RWPE2 (cell line): ENCODE results near the gene SDHA.
"Not testable (repeated sequence)": the region's sequence is repeated elsewhere in the genome, so short reads cannot be mapped to it uniquely, and the experiment has no call there.

Experiments used
- ATAC-seq: fragments of 200-7000 bp; cut with Tn5 transposase; 3 replicates; pipeline ENCODE4 v1.9.1; 2021; ENCODE audit warnings: low read depth
- DNase-seq: peaks from one replicate; pipeline ENCODE4 v3.0.0-alpha.2; 2020; ENCODE audit warnings: low spot score
- H3K27ac ChIP-seq: fragments of 450-650 bp; 2 replicates; pipeline ENCODE4 v1.5.1; 2017; ENCODE audit warnings: mild to moderate bottlenecking; ENCODE audit not compliant: poor library complexity, severe bottlenecking
- H3K27me3 ChIP-seq: fragments of 250-450 bp; sonication (Bioruptor Pico); 2 replicates; pipeline ENCODE4 v1.5.1; 2021; ENCODE audit warnings: mild to moderate bottlenecking, moderate library complexity; ENCODE audit not compliant: insufficient read depth, poor library complexity, severe bottlenecking
- H3K36me3 ChIP-seq: fragments of 250-450 bp; sonication (Bioruptor Pico); 2 replicates; pipeline ENCODE4 v1.5.1; 2020; ENCODE audit warnings: low read depth, mild to moderate bottlenecking, moderate library complexity
- H3K4me1 ChIP-seq: fragments of 250-450 bp; sonication (Bioruptor Pico); 2 replicates; pipeline ENCODE4 v1.5.1; 2021; ENCODE audit warnings: mild to moderate bottlenecking, moderate library complexity; ENCODE audit not compliant: insufficient read depth, poor library complexity, severe bottlenecking
- H3K4me3 ChIP-seq: fragments of 250-450 bp; sonication (Bioruptor Pico); 2 replicates; pipeline ENCODE4 v1.5.1; 2021; ENCODE audit warnings: mild to moderate bottlenecking, moderate library complexity; ENCODE audit not compliant: severe bottlenecking
- H3K9me3 ChIP-seq: fragments of 250-450 bp; sonication (Bioruptor Pico); 2 replicates; pipeline ENCODE4 v1.5.1; 2021; ENCODE audit warnings: mild to moderate bottlenecking, moderate library complexity; ENCODE audit not compliant: severe bottlenecking
- TF ChIP-seq, protein P1 (sequence below): fragments of 450-650 bp; IDR thresholded peaks from one replicate; pipeline ENCODE4 v1.5.1; 2017; ENCODE audit warnings: mild to moderate bottlenecking, moderate library complexity; ENCODE audit not compliant: poor library complexity, severe bottlenecking

The SDHA gene

GRCh38 chr5:194603-195209 is 23.4 kb upstream of the SDHA start:
- ATAC-seq: no peak
- Histone ChIP-seq H3K9me3 (no peaks in the 10 kb centered on the region), H3K4me3 (no peak overlapping the region), H3K4me1 (no peaks in the 10 kb centered on the region), H3K27ac (no peak overlapping the region), H3K36me3 (no peaks in the 10 kb centered on the region), H3K27me3 (peaks cover 7% of the 10 kb centered on the region)
- no peak for DNase-seq
- TF ChIP-seq, protein P1, sequence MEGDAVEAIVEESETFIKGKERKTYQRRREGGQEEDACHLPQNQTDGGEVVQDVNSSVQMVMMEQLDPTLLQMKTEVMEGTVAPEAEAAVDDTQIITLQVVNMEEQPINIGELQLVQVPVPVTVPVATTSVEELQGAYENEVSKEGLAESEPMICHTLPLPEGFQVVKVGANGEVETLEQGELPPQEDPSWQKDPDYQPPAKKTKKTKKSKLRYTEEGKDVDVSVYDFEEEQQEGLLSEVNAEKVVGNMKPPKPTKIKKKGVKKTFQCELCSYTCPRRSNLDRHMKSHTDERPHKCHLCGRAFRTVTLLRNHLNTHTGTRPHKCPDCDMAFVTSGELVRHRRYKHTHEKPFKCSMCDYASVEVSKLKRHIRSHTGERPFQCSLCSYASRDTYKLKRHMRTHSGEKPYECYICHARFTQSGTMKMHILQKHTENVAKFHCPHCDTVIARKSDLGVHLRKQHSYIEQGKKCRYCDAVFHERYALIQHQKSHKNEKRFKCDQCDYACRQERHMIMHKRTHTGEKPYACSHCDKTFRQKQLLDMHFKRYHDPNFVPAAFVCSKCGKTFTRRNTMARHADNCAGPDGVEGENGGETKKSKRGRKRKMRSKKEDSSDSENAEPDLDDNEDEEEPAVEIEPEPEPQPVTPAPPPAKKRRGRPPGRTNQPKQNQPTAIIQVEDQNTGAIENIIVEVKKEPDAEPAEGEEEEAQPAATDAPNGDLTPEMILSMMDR: no peak

DNA sequence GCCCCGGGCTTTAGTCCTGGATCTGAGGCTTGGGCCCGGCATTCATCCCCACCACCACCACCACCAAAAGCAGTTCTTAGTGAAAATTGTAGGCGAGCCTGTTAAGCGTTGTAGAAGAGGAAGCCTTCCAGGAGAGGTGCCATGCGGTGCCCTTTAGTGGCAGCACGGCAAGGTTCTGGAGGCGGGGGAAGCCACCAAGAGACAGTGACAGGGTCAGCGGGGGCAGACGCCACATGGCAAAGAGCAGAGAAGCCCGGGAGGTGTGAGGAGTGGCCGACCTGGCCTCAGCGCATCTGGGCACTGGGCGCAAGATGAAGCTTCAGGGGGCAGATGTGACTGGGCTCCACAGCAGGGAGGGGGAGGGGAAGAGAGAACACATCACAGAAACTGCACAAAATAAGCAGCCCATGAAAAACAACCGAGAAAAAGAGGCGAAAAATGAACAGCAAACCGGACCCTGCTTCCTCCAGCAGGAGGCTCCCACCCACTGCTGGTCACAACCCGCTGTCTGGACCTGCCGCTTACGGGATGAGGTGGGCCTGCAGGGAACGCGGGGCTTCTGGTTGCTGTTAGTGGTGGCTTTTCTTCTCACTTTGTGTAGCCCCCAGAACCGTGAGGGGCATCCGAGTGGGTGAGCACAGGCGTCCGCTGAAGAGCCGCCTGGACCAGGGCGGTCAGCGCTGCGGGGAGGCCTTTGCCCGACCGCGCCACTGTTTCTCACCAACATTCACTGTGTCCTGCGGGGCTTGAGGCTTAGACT is 22.5 kb upstream of the SDHA start:
- Histone ChIP-seq H3K27me3 (peaks cover 6% of the 10 kb centered on the region), H3K36me3 (no peaks in the 10 kb centered on the region), H3K4me1 (no peaks in the 10 kb centered on the region), H3K9me3 (no peaks in the 10 kb centered on the region), H3K4me3 (no peak overlapping the region), H3K27ac (no peak overlapping the region)
- DNase-seq (no peak), ATAC-seq (no peak)
- TF ChIP-seq, protein P1: no peak

GRCh38 chr5:196350-196749 is 21.8 kb upstream of the SDHA start:
- TF ChIP-seq, protein P1: no peak
- DNase-seq (no peak), ATAC-seq (no peak)
- H3K9me3 ChIP-seq: no peaks in the 10 kb centered on the region
- H3K27ac ChIP-seq: no peak overlapping the region
- H3K27me3 ChIP-seq: no peaks in the 10 kb centered on the region
- no peaks in the 10 kb centered on the region for H3K36me3 ChIP-seq
- H3K4me3 ChIP-seq: no peak overlapping the region
- no peaks in the 10 kb centered on the region for H3K4me1 ChIP-seq

DNA sequence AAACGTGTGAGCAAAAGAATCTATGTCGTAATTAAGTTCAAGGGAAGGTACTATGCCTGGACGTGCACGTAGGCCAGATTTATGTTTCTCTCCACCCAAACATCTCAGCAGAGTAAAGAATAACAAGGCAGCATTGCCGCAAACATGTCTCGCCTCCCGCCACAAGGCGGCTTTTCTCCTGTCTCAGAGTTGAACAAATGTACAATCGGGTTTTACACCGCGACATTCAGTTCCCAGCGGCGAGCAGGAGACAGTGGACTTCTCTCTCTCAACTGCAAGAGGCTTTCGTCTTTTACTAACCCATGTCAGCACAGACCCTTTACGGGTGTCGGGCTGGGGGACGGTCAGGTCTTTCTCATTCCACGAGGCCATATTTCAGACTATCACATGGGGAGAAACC is 21.1 kb upstream of the SDHA start:
- not testable (repeated sequence) for H3K27me3 ChIP-seq, ATAC-seq, H3K36me3 ChIP-seq, H3K4me1 ChIP-seq, H3K27ac ChIP-seq, DNase-seq, H3K4me3 ChIP-seq, H3K9me3 ChIP-seq

- H3K4me3 ChIP-seq: no peak overlapping the region
- DNase-seq (no peak), ATAC-seq (no peak; the same call in 2 of the 3 replicates)
- TF ChIP-seq, protein P1: no peak
- H3K27ac ChIP-seq: no peak overlapping the region
- no peaks in the 10 kb centered on the region for H3K36me3 ChIP-seq
- no peaks in the 10 kb centered on the region for H3K4me1 ChIP-seq
- no peaks in the 10 kb centered on the region for H3K9me3 ChIP-seq
- no peaks in the 10 kb centered on the region for H3K27me3 ChIP-seq
These were observed 20.1 kb upstream of the SDHA start for GRCh38 chr5:197892-198489.
